Left lung (tissue), 10 donors: ENCODE results near the gene USP12. TPM values are rescaled to one million over a fixed set of nuclear protein-coding genes. Genes with fewer than 3 reads are reported as not detected.

ENCODE experiments used
- ATAC-seq: fragments of 200-7000 bp; cut with Tn5 transposase; one replicate; pipeline ENCODE4 v1.9.1; 2020; ENCODE audit warnings: moderate library complexity
- DNase-seq, 4 donors: peaks; one replicate each; pipeline ENCODE4 v3.0.0-alpha.2; 2013 to 2020
- H3K27ac ChIP-seq, 2 donors: fragments of 200-600 bp; sonication (generic) in 1 of 2; one replicate each; pipeline versions ENCODE4 v1.5.0 to v1.8.0; 2020 to 2021
- H3K27me3 ChIP-seq, 2 donors: fragments of 200-600 bp; sonication (generic) in 1 of 2; one replicate each; pipeline versions ENCODE4 v1.5.0 to v1.8.0; 2020 to 2021
- H3K36me3 ChIP-seq, 2 donors: fragments of 200-600 bp; sonication (generic) in 1 of 2; one replicate each; pipeline versions ENCODE4 v1.5.0 to v1.8.0; 2020 to 2021
- H3K4me1 ChIP-seq, 2 donors: fragments of 200-600 bp; one replicate each; pipeline ENCODE4 v1.8.0; 2021
- H3K4me3 ChIP-seq, 2 donors: fragments of 200-600 bp; sonication (generic) in 1 of 2; one replicate each; pipeline versions ENCODE4 v1.5.0 to v1.8.0; 2020 to 2021; ENCODE audit warnings: mild to moderate bottlenecking in 1 of 2
- H3K9me3 ChIP-seq, 2 donors: fragments of 200-600 bp; sonication (generic) in 1 of 2; one replicate each; pipeline versions ENCODE4 v1.5.0 to v1.8.0; 2020 to 2021
- intact Hi-C, 2 donors: fragments of 100-400 bp; cut with DNase I; formaldehyde crosslinking; loops; one replicate each; pipeline versions ENCODE4 v1.11.2 to v1.14.2; 2022
- polyA plus RNA-seq, 6 donors: library from polyadenylated mRNA; unstranded; fragments of 120-200 nt; gene quantifications; one replicate each; pipeline ENCODE4 v1.2.1, GENCODE V29; 2013; ENCODE audit not compliant: insufficient read length in 6 of 6
- total RNA-seq, 2 donors: library from RNA; stranded (reverse); fragmentation: NEBNext Ultra II Directional; extraction: Animal tissue kit (Norgen Biotek cat#: 25700); gene quantifications; one replicate each; pipeline ENCODE4 v1.2.1, GENCODE V29; 2021
- TF ChIP-seq, protein P1 (sequence below), 2 donors: fragments of 200-600 bp; sonication (generic) in 1 of 2; IDR thresholded peaks; one replicate each; pipeline versions ENCODE4 v1.5.0 to v1.8.0; 2021; ENCODE audit warnings: antibody characterized with exemption in 2 of 2
- donor health status: DM: no; HTN: yes; CAD: no.
- donor health status: DM: no; HTN: no; CAD: no.

Gene USP12
- total and polyA plus RNA-seq, 8 donors = 22.8 to 44.4 (median 38.8) TPM

DNA sequence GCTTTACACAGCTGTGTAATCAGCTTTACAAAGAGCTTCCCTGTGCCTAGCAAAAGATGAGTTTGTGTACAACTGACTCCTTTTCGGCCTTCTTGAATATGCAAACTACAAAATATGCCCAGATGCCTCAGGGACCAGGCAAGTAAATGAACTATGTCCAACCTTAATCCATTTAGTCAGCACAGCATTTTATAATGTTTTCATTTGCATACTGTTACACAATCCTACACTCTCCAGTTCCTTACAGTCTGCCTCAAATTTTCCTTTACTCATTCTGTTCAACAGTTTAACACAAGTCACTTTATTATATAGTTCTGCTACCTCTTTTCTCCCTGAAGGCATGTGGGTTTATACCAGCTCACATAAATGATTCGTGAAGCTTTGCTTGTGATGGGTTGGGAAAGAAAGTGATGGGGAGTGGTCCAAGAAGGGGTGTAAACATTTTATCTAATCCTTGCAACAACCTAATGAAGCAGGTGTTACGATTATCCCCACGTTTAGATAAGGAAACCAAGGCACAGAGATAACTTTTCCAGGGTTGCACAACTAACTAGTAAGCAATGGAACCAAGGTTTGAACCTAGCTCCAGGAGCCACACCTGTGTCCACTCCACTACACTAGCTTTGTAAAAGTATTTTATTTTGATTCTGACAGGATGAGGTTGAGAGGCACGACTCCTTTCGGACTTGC is 3.3 kb upstream of the USP12 start:
- Histone ChIP-seq H3K36me3 (no peaks in the 10 kb centered on the region), H3K4me1 (peaks cover 12 to 42% of the 10 kb centered on the region in 2 donors), H3K27me3 (no peaks in the 10 kb centered on the region), H3K9me3 (no peaks in the 10 kb centered on the region), H3K4me3 (no peak overlapping the region), H3K27ac (no peak overlapping the region)
- ATAC-seq (no peak), DNase-seq (no peak)
- TF ChIP-seq, protein P1, sequence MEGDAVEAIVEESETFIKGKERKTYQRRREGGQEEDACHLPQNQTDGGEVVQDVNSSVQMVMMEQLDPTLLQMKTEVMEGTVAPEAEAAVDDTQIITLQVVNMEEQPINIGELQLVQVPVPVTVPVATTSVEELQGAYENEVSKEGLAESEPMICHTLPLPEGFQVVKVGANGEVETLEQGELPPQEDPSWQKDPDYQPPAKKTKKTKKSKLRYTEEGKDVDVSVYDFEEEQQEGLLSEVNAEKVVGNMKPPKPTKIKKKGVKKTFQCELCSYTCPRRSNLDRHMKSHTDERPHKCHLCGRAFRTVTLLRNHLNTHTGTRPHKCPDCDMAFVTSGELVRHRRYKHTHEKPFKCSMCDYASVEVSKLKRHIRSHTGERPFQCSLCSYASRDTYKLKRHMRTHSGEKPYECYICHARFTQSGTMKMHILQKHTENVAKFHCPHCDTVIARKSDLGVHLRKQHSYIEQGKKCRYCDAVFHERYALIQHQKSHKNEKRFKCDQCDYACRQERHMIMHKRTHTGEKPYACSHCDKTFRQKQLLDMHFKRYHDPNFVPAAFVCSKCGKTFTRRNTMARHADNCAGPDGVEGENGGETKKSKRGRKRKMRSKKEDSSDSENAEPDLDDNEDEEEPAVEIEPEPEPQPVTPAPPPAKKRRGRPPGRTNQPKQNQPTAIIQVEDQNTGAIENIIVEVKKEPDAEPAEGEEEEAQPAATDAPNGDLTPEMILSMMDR (IDR thresholded peaks at IDR 0.05) = no peak
- intact Hi-C loops = no loop called here

DNA sequence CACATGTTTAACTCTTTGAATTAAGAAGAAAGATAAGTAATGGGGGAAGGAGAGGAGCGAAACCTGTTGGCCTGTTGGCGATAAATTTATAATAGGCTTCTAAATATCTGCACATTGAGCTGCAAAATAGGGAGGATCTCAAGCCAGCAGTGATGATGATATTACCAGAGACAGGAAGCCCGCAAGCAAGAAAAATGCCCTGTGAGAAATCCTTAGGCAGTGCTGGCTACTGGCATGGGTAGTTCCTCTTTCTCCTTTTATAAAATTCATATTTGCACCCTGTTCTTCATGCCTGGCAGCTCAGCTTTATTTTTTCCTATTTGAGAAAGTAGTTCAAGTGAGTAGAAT is 858 bp upstream of the USP12 start:
- Histone ChIP-seq H3K9me3 (no peaks in the 10 kb centered on the region), H3K4me3 (peak overlapping the region; percentile 62 to 72), H3K27me3 (no peaks in the 10 kb centered on the region), H3K36me3 (no peaks in the 10 kb centered on the region), H3K4me1 (peaks cover 17 to 59% of the 10 kb centered on the region in 2 donors), H3K27ac (peak overlapping the region; percentile 93 to 96)
- intact Hi-C loops = no loop called here
- DNase-seq (no peak), ATAC-seq (no peak)
- TF ChIP-seq, protein P1 (IDR thresholded peaks at IDR 0.05) = no peak

DNA sequence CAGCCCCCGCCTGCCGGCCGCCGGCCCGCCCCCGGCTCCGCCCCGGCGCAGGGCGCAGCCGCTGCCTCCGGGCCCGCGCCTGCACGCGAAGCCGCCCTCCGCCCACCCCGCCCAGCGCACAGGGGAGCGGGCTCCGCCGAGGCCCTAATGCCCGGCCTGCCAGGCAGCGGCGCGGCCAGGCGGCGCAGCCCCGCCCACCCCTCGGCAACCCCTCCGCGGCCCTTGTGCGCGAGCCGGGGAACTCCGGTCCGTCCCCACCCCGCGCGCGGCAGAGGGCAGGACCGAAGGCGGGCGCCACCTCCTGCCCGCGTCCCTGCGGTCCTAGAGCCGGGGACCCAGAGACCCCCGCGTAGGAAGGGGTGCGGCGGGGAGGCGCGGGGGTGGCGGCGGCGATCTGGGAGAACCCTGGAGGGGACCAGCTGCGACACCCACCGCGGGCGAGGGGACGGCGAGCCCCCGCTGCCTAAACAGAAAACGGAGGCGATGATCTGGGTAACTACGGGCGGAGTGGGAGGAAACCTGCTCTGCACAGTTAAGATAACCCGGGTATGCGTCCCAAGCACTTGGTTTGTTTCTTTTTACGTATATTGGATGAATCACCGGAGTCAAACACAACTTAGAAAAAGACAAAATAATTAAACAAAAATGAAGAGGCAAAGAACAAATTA is 350 bp upstream of the USP12 start:
- peak; percentile 83 to 99 (median 94) for DNase-seq
- intact Hi-C loops = no loop called here
- no peaks in the 10 kb centered on the region for H3K27me3 ChIP-seq
- peaks cover 16 to 60% of the 10 kb centered on the region in 2 donors for H3K4me1 ChIP-seq
- H3K27ac ChIP-seq = peak overlapping the region; percentile 93 to 96
- peak overlapping the region; percentile 62 to 72 for H3K4me3 ChIP-seq
- ATAC-seq = peak; percentile 92
- TF ChIP-seq, protein P1 (IDR thresholded peaks at IDR 0.05) = no peak
- H3K9me3 ChIP-seq = no peaks in the 10 kb centered on the region
- no peaks in the 10 kb centered on the region for H3K36me3 ChIP-seq

DNA sequence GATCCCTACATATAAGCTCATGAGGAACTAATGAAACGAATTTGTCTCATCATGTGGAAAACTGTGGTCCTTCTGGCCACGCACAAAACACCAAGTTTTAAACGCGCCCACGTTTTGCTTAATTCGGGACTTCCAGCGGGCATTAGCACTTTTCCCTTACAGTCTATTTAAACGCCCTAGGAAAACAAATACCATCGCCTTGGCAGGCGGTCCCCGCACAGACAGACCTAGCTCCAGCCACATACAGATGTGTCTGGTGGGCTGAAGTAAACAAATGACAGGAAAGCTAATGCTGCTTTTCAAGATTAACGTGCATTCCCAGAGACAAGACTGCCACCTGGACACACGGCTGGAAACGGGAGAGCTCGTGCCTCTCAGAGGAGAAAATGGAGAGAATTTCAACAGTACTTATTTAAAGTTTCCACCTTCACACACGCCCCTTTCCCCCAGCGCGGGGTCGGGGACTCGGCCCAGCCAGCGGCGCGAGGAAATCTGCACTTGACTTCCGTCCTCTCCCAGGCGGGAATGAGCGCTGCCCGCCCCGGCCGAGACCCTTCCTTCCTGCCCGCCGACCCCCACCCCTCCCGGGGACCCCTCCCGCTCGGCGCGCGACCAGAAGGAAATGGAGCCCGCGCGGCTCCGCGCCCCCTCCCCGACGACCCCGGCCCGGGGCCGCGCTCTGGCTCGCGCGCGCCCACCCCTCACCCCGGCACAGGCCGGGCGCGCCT is 931 bp downstream of the USP12 start:
- ATAC-seq = peak; percentile 1
- peaks cover 16 to 68% of the 10 kb centered on the region in 2 donors for H3K4me1 ChIP-seq
- TF ChIP-seq, protein P1 (IDR thresholded peaks at IDR 0.05) = no peak

DNA sequence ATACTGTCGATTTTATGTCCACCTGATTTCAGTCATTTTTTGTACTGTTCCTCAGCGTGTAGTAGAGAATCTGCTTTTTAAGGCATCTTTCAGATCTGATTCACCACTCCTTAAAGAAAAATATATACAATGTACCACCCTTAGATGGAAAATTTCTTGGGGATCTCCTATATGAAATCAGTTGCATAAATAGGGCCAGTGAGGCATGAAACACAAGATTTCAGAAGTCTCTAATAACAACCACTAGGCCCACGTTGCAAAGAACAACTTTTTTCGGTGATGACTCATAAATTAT is 1.4 kb downstream of the USP12 start:
- no peaks in the 10 kb centered on the region for H3K9me3 ChIP-seq
- TF ChIP-seq, protein P1 (IDR thresholded peaks at IDR 0.05) = no peak
- peaks cover 16 to 68% of the 10 kb centered on the region in 2 donors for H3K4me1 ChIP-seq
- H3K36me3 ChIP-seq = no peaks in the 10 kb centered on the region
- peak overlapping the region; percentile 56 to 72 for H3K4me3 ChIP-seq
- ATAC-seq = no peak
- H3K27ac ChIP-seq = peak overlapping the region; percentile 93
- no peak for DNase-seq
- no peaks in the 10 kb centered on the region for H3K27me3 ChIP-seq
- intact Hi-C loops = no loop called here

More for the DNA sequence above, 931 bp downstream of the USP12 start:
- Histone ChIP-seq H3K4me3 (peak overlapping the region; percentile 56 to 72), H3K27me3 (no peaks in the 10 kb centered on the region), H3K36me3 (no peaks in the 10 kb centered on the region), H3K9me3 (no peaks in the 10 kb centered on the region), H3K27ac (peak overlapping the region; percentile 93)
- DNase-seq = peak; percentile 33 to 86 (median 50)
- intact Hi-C loops = no loop called here
